HL-60 (cell line): ENCODE measurements around the gene CD4.

ENCODE experiments used
- DNase-seq, 2 experiments: peaks; one replicate each; pipeline ENCODE4 v3.0.0-alpha.2; 2010 to 2020; ENCODE audit warnings: low read depth in 1 of 2, low spot score in 1 of 2
- H3K27ac ChIP-seq: fragments of 250-450 bp; sonication (Bioruptor Pico); replicated peaks from 2 replicates; pipeline ENCODE4 v1.5.1; 2020; ENCODE audit warnings: mild to moderate bottlenecking, moderate library complexity
- H3K27me3 ChIP-seq: fragments of 250-450 bp; sonication (Bioruptor Pico); 2 replicates; pipeline ENCODE4 v1.5.1; 2021; ENCODE audit warnings: mild to moderate bottlenecking, moderate library complexity; ENCODE audit not compliant: insufficient read depth, poor library complexity, severe bottlenecking
- H3K4me3 ChIP-seq: replicated peaks from 2 replicates; pipeline ENCODE4 v1.5.1; 2011; ENCODE audit warnings: mild to moderate bottlenecking, control low read depth, low read length; ENCODE audit not compliant: insufficient read depth
- CTCF ChIP-seq: IDR thresholded peaks from one replicate; pipeline ENCODE4 v1.5.1; 2011; ENCODE audit warnings: low read length, control low read depth, inconsistent platforms; ENCODE audit not compliant: insufficient read depth
- GABPA ChIP-seq: IDR thresholded peaks from 2 replicates; pipeline ENCODE4 v1.6.1; 2012; ENCODE audit warnings: low read depth
- POLR2AphosphoS5 ChIP-seq: IDR thresholded peaks from 2 replicates; pipeline ENCODE4 v1.6.1; 2012; ENCODE audit warnings: low read depth
- SPI1 ChIP-seq: IDR thresholded peaks from 2 replicates; pipeline ENCODE4 v1.6.1; 2012; ENCODE audit warnings: low read depth, mild to moderate bottlenecking, borderline replicate concordance
- TF ChIP-seq, protein P1 (sequence below): IDR thresholded peaks from 2 replicates; pipeline ENCODE4 v1.6.1; 2012; ENCODE audit warnings: low read depth; ENCODE audit not compliant: insufficient replicate concordance

CD4 gene

GRCh38 chr12:6757028-6757690, 32.2 kb upstream of the CD4 start:
- Histone ChIP-seq H3K27ac (no peak overlapping the region), H3K27me3 (no peaks in the 10 kb centered on the region), H3K4me3 (no peak overlapping the region)
- no peak for DNase-seq
- TF ChIP-seq CTCF (no peak), GABPA (no peak), SPI1 (no peak), POLR2AphosphoS5 (no peak)
- TF ChIP-seq, protein P1, sequence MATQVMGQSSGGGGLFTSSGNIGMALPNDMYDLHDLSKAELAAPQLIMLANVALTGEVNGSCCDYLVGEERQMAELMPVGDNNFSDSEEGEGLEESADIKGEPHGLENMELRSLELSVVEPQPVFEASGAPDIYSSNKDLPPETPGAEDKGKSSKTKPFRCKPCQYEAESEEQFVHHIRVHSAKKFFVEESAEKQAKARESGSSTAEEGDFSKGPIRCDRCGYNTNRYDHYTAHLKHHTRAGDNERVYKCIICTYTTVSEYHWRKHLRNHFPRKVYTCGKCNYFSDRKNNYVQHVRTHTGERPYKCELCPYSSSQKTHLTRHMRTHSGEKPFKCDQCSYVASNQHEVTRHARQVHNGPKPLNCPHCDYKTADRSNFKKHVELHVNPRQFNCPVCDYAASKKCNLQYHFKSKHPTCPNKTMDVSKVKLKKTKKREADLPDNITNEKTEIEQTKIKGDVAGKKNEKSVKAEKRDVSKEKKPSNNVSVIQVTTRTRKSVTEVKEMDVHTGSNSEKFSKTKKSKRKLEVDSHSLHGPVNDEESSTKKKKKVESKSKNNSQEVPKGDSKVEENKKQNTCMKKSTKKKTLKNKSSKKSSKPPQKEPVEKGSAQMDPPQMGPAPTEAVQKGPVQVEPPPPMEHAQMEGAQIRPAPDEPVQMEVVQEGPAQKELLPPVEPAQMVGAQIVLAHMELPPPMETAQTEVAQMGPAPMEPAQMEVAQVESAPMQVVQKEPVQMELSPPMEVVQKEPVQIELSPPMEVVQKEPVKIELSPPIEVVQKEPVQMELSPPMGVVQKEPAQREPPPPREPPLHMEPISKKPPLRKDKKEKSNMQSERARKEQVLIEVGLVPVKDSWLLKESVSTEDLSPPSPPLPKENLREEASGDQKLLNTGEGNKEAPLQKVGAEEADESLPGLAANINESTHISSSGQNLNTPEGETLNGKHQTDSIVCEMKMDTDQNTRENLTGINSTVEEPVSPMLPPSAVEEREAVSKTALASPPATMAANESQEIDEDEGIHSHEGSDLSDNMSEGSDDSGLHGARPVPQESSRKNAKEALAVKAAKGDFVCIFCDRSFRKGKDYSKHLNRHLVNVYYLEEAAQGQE, result no peak

- Histone ChIP-seq H3K27ac (no peak overlapping the region), H3K4me3 (no peak overlapping the region), H3K27me3 (peaks cover 3% of the 10 kb centered on the region)
- TF ChIP-seq SPI1 (no peak), POLR2AphosphoS5 (no peak), GABPA (no peak), CTCF (no peak)
- TF ChIP-seq, protein P1, result no peak
- no peak for DNase-seq
Observed at GRCh38 chr12:6758506-6759095, 30.7 kb upstream of the CD4 start.

DNA sequence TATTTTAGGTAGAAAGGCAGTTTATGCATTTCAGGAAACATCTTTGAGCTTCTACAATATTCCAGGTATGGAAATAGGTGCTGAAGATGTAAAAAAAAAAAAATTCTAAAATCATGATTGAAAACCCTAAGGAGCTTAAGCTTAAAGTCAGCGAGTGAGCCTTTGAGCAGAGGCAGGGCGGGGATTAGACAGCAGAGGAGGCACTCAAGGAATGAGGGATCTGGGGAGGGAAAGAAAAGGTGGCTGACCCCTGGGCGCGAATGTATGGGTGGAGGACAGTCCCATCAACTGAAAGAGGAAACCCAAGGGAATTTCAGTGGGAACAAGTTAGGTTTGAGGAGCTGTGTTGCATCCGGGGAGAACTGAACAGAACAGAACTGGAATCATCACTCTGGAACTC, 29.6 kb upstream of the CD4 start:
- Histone ChIP-seq H3K27ac (no peak overlapping the region), H3K27me3 (peaks cover 11% of the 10 kb centered on the region), H3K4me3 (no peak overlapping the region)
- TF ChIP-seq CTCF (no peak), POLR2AphosphoS5 (no peak)
- DNase-seq, result no peak

GRCh38 chr12:6763380-6763779, 25.9 kb upstream of the CD4 start:
- Histone ChIP-seq H3K4me3 (no peak overlapping the region), H3K27me3 (peaks cover 35% of the 10 kb centered on the region), H3K27ac (no peak overlapping the region)
- DNase-seq, result no peak
- TF ChIP-seq CTCF (no peak), POLR2AphosphoS5 (no peak)
- TF ChIP-seq, protein P1, result no peak
